ENCODE results near the gene PRSS57.
"Not testable (repeated sequence)": the region's sequence is repeated elsewhere in the genome, so short reads cannot be mapped to it uniquely, and the experiment has no call there.

The PRSS57 gene

DNA sequence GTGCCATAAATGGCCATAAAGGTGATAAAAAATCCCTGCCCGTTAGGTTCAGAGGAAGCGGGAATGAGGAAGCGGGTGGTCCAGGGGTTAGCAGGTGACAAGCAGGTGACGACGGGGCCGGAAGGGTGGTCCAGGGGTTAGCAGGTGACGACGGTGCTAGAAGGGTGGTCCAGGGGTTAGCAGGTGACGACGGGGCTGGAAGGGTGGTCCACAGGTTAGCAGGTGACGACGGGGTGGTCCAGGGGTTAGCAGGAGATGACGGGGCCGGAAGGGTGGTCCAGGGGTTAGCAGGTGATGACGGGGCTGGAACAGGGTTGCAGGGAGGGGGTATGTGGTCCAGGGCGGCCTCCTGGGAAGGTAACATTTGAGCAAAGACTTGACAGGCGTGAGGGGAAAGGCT, 6.3 kb downstream of the PRSS57 start:
- DNase-seq, result no peak

DNA sequence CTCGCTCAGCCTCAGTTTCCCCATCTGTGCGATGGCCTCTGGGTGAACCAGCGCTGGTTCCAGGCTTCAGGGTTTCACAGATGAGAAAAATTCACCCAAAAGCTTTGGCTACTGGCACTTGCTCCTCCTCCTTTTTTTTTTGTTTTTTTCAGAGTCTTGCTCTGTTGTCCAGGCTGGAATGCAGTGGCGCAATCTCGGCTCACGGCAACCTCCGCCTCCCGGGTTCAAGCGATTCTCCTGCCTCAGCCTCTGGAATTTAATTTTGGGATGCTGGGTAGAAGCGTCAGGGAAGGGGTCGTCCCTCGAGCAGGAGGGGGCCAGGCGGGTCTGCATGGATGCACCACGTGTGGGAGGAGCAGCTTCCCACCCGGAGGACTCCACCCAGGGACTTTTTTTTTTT, 7.0 kb downstream of the PRSS57 start:
- DNase-seq, result no peak

DNA sequence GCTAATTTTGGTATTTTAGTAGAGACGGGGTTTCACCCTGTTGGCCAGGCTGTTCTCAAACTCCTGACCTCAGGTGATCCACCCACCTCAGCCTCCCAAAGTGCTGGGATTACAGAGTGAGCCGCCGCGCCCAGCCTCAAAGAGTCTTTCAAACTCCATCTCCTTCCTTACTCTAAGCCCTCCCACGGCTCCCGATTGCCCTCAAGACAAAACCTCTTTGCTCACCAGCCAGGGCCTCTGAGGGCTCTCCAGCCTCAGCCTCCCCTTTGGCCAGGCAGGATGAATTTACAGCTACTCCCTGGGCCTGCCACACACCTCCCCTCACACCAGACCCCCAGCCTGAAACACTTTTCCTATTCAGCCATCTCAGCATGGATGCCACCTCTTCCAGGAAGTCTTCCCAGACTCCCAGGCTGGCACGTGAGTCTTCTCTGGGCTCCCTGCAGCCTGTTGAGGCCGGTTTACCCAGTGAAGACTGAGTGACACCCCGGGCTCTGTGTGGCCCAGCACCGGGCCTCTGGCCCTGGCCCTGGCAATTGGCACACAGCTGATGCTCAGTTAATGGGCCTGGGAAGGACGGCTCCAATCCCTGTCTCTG, 7.6 kb downstream of the PRSS57 start:
- DNase-seq, result no peak

DNA sequence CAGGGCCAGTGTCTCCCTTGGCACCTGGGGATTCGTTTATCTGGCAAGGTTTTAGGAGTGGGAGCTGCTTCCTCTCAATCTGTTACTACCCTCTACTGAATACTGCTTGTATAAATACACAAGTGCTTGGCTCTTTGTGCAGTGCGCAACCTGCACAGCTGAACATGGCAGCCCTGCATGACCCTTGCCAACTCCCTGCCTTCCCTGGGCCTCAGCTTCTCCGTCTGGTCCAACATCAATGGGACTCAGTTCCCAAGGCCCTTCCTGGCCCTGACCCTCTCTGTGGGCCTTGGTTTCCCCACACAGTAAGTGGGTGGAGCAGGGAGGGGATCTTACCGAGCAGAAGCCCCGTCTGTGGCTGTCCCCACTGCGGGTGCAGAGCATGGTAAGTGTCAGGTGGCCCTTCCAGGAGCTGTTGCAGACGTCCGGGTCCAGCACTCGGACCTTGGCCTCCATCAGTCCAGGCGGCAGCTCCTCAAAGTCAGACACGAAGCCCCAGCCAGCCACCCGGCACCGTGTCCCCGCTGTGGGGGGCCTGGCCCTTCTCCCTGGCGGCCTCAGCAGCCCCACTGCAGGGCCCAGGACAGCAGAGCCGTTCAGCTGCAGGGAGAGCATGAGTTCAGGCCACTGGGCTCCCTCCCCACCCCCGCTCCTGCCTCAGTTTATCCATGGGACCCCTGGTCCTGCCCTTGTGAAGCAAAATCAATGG, 8.5 kb downstream of the PRSS57 start:
- no peak for DNase-seq

DNA sequence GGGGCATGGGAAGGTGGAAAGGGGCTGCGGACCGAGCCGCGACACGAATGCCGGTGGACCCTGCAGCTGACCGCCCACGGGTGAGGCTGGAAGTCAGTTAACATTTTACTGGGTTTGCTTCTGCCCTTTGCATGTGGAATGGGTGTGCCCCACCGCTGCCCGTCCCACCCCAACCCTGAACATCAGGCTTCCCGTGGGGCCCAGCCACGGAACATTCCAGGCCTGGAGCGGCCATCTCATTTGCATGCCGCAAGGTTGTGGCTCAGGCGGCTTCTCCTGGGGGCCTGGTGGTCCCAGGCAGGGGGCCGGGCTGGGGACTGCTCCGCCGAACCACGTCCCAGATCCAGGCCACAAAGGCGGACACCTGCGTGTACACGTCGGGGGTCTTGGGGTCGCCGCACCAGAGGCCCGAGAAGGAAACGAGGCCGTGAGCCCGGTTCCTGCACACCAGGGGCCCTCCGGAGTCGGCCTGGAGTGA, 9.8 kb downstream of the PRSS57 start:
- DNase-seq, result no peak

DNA sequence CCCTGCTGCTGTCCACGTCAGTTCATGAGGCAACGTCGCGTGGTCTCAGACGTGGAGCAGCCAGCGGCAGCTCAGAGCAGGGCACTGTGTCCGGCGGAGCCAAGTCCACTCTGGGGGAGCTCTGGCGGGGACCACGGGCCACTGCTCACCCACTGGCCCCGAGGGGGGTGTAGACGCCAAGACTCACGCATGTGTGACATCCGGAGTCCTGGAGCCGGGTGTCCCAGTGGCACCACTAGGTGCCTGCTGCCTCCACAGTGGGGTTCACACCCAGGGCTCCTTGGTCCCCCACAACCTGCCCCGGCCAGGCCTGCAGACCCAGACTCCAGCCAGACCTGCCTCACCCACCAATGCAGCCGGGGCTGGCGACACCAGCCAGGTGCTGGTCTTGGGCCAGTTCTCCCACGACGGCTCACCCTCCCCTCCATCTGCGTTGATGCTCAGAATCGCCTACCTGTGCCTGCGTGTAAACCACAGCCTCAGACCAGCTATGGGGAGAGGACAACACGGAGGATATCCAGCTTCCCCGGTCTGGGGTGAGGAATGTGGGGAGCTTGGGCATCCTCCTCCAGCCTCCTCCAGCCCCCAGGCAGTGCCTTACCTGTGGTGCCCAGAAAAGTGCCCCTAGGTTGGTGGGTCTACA, 12.5 kb downstream of the PRSS57 start:
- DNase-seq, result no peak

DNA sequence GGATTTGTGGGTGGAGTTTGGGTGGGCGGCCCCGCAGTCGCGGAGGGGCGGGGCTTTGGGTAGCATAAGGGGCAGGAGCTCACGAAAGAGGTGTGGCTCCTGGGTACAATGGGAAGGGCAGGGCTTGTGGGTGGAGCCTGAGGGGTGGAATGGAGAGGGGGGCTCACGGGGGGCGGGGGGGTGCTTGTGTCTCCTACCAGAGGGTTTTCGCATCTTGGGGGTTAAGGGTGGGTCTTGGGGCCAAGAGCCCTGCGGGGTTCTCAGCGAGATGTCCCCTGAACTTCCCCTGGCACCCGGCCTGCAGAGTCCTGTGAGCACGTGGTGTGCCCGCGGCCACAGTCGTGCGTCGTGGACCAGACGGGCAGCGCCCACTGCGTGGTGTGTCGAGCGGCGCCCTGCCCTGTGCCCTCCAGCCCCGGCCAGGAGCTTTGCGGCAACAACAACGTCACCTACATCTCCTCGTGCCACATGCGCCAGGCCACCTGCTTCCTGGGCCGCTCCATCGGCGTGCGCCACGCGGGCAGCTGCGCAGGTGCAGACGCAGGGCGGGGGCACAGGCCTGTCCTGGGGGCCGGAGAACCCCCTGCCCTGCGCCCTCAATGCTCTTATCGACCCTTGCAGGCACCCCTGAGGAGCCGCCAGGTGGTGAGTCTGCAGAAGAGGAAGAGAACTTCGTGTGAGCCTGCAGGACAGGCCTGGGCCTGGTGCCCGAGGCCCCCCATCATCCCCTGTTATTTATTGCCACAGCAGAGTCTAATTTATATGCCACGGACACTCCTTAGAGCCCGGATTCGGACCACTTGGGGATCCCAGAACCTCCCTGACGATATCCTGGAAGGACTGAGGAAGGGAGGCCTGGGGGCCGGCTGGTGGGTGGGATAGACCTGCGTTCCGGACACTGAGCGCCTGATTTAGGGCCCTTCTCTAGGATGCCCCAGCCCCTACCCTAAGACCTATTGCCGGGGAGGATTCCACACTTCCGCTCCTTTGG, 13.9 kb downstream of the PRSS57 start:
- no peak for DNase-seq

DNA sequence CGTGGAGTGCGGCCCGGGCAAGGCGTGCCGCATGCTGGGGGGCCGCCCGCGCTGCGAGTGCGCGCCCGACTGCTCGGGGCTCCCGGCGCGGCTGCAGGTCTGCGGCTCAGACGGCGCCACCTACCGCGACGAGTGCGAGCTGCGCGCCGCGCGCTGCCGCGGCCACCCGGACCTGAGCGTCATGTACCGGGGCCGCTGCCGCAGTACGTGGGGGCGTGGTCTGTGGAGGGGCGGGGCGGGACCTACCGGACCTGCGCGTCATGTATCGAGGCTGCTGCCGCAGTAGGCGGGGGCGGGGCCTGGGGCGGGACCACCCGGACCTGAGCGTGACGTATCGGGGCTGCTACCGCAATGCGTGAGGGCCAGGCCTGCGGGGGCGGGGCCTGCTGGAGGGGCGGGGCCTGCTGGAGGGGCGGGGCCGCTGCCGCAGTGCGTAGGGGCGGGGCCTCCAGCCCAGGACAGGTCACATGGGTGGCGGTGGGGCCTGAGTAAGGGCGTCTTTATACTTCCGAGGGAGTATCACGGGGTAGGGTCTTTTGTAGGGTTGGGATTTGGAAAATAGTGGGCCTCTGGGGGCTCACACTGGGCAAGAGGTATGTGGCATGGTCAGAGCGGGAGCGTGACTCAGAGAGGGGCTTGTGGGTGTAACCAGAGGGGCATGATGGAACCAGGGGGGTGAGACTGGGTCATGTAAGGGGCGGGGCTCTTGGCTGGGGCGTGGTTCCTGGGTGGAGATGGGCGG, 14.8 kb downstream of the PRSS57 start:
- DNase-seq, result peak; percentile 89 to 94

DNA sequence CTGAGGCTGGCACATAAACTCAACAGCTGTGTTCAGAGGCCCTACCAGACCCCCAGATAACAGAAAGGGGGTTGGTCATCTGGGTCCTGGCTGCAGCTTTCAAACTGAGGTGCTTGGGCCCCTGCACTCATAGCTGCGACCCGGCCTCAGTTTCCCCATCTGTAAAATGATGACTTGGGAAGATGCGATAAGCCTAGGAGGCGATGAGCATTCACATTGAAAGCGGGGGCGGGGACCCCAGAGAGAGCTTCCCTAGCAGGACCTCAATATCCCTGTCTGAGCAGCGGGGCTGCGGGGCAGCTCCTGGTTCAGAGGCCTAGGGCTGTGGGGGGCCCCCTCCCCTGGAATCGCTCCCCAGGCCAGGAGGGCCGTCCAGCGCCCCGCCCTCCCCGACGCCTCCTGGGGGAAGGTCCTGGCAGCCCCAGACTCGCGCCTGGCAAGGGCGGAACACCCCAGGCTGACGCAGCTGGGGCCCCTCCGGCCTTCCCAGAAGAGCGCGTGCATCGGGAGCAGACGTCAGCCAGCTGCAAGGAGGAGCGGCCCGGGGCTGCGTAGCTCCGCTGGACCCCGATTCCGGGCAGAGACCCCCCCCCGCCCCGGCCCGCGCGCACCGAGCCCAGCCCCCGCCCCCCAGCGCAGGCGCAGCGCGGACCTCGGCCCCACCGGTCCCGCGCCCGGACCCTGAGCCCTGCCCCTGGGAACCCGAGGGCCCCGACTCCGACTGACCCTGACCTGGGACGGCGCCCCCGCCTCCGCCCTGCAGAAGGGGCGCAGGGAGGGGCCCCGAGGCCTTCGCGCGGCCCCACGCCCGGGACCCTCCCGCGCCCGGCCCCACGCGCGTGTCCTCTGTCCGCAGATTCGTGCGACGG, 15.6 kb downstream of the PRSS57 start:
- peak in 1 of 2 experiments; percentile 34 for DNase-seq

DNA sequence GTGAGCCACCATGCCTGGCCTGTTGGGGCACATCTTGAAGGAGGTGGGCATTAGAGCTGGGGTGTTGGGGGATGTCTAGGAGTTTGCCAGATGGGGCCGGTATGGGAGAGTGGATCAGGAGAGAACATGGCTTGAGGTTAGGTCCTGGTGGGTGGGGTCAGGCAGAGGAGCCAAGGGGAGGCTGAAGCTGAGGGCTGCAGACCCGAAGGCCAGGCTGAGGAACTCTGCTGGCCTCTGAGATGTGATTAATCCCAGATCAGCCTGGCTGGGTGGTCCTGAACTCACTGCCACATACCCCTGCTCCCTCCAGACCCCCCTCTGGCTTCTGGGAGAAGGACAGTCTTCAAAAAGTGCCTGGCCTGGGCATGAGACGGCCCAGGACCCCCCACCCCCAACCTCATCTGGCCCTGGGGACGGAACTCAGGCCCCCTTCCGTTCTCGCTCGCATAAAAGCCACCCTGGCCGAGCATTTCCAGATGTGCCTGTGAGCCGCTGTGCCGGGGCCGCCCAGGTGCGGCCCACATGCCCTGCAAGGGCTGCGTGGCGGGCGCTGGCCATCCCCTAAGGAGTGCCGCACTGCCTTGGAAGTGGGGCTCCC, 16.4 kb downstream of the PRSS57 start:
- no peak for DNase-seq

DNA sequence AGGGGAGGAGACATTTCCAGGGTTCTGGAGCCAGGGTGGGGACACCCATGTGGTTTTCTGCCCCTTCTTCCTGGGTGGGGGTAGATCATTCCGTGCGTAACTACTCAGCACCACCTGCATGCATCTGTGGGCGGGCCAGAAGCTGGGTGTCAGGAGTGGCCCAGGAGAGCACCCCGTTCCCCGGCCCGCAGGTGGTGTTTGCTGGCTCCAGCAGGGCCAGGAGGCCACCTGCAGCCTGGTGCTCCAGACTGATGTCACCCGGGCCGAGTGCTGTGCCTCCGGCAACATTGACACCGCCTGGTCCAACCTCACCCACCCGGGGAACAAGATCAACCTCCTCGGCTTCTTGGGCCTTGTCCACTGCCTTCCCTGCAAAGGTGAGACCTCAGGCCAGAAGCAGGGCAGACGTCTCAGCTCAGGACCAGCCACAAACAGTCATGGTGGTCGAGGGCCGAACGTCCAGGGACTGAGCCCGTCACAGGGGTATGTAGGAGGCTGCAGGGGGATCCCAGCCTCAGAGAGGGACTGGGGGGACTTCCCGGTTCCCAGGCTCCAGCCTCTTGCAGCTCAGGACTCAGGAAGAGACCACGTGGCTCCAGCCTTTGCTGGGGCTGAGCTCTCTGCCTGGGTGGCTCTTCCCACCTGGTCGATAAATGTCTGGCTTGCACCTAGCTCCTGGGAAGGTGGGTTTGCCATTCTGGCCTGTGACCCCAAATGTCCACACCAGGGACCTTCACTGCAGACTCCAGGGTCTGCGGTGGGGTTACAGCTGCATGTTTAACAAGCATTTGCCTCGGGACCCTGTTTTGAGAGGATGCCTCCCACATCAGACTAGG, 17.4 kb downstream of the PRSS57 start:
- peak in 1 of 2 experiments; percentile 47 for DNase-seq

DNA sequence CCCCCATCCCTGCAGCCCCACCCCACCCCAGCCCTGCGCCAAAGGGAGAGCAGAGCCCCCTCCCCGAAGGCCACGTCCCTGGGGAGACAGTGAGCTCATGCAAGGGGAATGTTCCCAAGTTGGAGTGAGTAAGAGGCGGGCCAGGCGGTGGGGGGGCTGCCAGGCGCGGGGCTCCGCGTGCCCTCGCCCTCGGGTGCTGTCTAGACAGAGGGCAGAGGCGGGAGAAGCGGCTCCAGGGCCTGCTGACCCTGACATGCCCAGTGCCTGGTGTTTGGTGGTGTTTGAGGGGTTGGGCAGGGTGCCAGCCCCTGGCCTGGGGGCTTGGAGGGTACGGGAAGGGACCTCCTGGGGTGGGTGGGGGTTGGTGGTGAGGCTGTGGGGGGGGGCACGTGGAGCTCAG, 18.1 kb downstream of the PRSS57 start:
- DNase-seq, result peak; percentile 41 to 47

DNA sequence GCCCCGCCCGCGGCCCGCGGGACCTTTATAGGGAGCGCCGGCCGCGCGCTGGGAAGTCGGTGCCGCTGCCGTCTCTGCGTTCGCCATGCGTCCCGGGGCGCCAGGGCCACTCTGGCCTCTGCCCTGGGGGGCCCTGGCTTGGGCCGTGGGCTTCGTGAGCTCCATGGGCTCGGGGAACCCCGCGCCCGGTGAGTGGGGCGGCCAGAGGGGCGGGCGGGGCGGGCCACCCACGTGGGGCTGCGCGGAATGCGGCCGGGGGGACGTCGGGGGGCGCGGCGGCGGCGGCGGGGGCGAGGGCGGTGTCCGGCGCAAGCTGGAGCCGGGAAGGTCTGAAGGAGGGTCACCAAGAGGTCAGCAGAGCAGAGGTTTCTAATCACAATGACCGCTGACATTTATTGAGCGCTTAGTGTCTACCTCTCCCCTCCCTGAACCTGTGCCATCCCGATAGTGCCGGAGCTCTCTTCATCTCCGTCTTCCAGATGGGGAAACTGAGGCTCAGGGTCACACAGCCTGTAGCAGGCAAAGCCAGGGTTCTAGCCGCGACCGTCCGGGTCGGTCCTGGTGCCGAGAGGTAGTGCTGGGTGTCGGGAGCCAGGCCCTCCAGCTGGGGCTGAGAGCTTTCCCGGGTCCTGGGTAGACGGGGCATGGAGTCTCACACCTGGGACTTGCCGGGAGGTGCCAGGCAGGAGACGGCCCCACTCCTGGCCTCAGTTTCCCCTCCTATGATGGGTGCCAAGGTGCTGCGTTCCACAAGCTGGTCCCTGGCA, 18.7 kb downstream of the PRSS57 start, which contains the start of gene FSTL3:
TSS of gene FSTL3 (plus strand) at position 54 of the 767 bp plus-strand sequence. CDS start at position 86, 32 bp downstream.
- peak in 1 of 2 experiments; percentile 13 for DNase-seq

DNA sequence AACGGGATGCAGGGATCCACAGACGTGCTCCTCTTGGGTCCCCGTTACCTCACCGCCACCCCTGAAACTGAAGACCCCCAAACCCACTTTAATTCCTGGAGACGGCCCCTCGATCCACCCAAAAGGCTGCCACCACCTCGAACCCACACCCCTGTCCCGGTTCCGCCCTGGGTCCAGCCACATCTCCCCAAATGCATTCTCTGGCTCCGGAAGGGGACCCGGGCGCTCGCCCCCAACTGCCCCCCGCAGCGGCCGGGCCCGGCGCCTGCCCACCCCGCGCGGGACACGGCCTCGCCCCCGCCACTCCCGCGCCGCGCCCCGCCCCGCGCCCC, 19.3 kb downstream of the PRSS57 start:
- no peak for DNase-seq

DNA sequence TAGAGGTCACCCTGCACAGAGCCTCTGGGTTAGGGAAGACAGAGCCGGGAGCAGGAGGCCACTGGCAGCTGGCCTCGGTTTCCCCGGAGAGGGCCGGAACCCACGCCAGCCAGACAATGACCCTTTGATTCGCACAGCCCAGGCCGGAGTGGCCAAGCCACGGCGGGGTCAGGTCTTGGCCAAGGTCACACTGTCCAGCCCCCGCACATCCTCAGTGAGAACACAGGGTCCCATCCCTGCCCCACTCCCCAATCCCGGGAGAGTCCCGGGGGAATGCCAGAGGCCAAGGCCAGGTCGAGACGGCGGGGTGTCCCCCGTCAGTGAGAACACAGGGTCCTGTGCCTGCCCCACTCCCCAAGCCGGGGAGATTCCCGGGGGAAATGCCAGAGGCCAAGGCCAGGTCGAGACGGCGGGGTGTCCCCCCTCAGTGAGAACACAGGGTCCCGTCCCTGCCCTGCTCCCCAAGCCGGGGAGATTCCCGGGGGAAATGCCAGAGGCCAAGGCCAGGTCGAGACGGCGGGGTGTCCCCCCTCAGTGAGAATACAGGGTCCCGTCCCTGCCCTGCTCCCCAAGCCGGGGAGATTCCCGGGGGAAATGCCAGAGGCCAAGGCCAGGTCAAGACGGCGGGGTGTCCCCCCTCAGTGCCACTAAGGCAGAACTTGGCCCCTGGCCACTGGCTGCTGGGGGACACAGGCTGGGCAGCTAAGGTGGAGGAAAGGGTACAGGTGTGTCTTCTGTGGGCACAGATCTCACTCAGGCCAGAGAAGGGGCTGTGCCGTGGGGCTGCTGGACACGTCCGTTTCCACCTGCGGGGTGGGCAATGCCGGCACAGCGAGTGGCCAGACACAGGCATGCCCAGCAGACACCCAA, 20.7 kb downstream of the PRSS57 start:
- DNase-seq, result no peak

DNA sequence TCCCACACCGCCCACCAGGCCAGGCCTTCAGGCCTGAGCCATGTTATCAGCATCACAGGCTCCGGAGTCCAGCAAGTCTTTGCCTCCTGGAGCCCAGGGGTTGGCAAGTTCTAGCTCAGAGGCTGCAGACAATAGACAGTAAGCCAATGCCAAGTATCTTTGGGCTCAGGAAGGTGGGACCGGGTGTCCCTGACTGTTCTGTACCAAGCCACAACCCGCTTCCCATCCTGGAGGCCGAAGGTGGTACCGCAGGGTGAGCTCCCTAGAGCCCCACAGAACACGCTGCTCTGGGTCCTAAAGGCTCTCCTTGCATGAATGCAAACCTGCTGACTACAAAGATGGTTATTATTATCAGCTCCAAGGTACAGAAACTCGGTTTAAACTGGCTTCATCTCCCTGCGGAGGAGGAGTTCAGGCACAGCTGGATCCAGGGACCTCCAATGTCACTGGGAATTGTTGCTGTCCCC, 24.6 kb downstream of the PRSS57 start:
- DNase-seq, result no peak

DNA sequence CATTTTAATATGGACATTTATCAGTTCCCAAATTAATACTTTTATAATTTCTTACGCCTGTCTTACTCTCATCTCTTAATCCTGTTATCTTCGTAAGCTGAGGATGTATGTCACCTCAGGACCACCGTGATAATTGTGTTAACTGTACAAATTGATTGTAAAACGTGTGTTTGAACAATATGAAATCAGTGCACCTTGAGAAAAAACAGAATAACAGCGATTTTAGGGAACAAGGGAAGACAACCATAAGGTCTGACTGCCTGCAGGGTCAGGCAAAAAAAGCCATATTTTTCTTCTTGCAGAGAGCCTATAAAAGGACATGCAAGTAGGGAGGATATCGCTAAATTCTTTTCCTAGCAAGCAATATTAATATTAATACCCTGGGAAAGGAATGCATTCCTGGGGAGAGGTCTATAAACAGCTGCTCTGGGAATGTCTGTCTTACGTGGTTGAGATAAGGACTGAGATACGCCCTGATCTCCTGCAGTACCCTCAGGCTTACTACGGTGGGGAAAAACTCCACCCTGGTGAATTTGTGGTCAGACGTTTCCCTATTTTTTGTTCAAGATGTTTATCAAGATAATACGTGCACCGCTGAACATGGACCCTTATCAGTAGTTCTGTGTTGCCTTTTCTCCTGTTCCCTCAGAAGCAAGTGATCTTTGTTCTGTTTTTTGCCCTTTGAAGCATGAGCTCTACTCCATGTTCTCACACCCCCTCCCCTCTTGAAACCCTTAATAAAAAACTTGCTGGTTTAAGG, 26.4 kb downstream of the PRSS57 start:
- not testable (repeated sequence) for DNase-seq

Data from SW 1271 (cell line).